Measurements from ENCODE around the gene ENOX1.

The ENOX1 gene

GRCh38 chr13:43731296-43731695, 55.5 kb downstream of the ENOX1 start:
- Histone ChIP-seq H3K9me3 (ENCODE audit: control insufficient read depth, insufficient read depth, low read length) (no peaks in the 10 kb centered on the region), H3K4me1 (ENCODE audit: control insufficient read depth, insufficient read depth, low read length) (no peaks in the 10 kb centered on the region), H3K9ac (ENCODE audit: low read depth, low read length) (no peak overlapping the region), H3K36me3 (ENCODE audit: control insufficient read depth, insufficient read depth, low read length) (no peaks in the 10 kb centered on the region), H3K27me3 (ENCODE audit: control insufficient read depth, insufficient read depth, low read length) (no peaks in the 10 kb centered on the region), H3K4me3 (ENCODE audit: low read depth, low read length) (no peak overlapping the region)

GRCh38 chr13:43730642-43731041, 56.1 kb downstream of the ENOX1 start:
- Histone ChIP-seq H3K36me3 (ENCODE audit: control insufficient read depth, insufficient read depth, low read length) (no peaks in the 10 kb centered on the region), H3K27me3 (ENCODE audit: control insufficient read depth, insufficient read depth, low read length) (no peaks in the 10 kb centered on the region), H3K4me1 (ENCODE audit: control insufficient read depth, insufficient read depth, low read length) (no peaks in the 10 kb centered on the region), H3K9ac (ENCODE audit: low read depth, low read length) (no peak overlapping the region), H3K4me3 (ENCODE audit: low read depth, low read length) (no peak overlapping the region), H3K9me3 (ENCODE audit: control insufficient read depth, insufficient read depth, low read length) (no peaks in the 10 kb centered on the region)

- H3K27me3 ChIP-seq (ENCODE audit: control insufficient read depth, insufficient read depth, low read length): no peaks in the 10 kb centered on the region
- H3K4me3 ChIP-seq (ENCODE audit: low read depth, low read length): no peak overlapping the region
- H3K9ac ChIP-seq (ENCODE audit: low read depth, low read length): no peak overlapping the region
- H3K4me1 ChIP-seq (ENCODE audit: control insufficient read depth, insufficient read depth, low read length): no peaks in the 10 kb centered on the region
- no peaks in the 10 kb centered on the region for H3K36me3 ChIP-seq (ENCODE audit: control insufficient read depth, insufficient read depth, low read length)
- no peaks in the 10 kb centered on the region for H3K9me3 ChIP-seq (ENCODE audit: control insufficient read depth, insufficient read depth, low read length)
These were observed 58.4 kb downstream of the ENOX1 start for GRCh38 chr13:43728421-43728820.

- H3K9me3 ChIP-seq (ENCODE audit: control insufficient read depth, insufficient read depth, low read length): no peaks in the 10 kb centered on the region
- H3K4me3 ChIP-seq (ENCODE audit: low read depth, low read length): no peak overlapping the region
- H3K36me3 ChIP-seq (ENCODE audit: control insufficient read depth, insufficient read depth, low read length): no peaks in the 10 kb centered on the region
- H3K4me1 ChIP-seq (ENCODE audit: control insufficient read depth, insufficient read depth, low read length): no peaks in the 10 kb centered on the region
- H3K9ac ChIP-seq (ENCODE audit: low read depth, low read length): no peak overlapping the region
- H3K27me3 ChIP-seq (ENCODE audit: control insufficient read depth, insufficient read depth, low read length): no peaks in the 10 kb centered on the region
These were observed 58.9 kb downstream of the ENOX1 start for GRCh38 chr13:43727856-43728255.

- no peak overlapping the region for H3K9ac ChIP-seq (ENCODE audit: low read depth, low read length)
- no peaks in the 10 kb centered on the region for H3K36me3 ChIP-seq (ENCODE audit: control insufficient read depth, insufficient read depth, low read length)
- no peaks in the 10 kb centered on the region for H3K9me3 ChIP-seq (ENCODE audit: control insufficient read depth, insufficient read depth, low read length)
- H3K4me3 ChIP-seq (ENCODE audit: low read depth, low read length): no peak overlapping the region
- H3K4me1 ChIP-seq (ENCODE audit: control insufficient read depth, insufficient read depth, low read length): no peaks in the 10 kb centered on the region
- no peaks in the 10 kb centered on the region for H3K27me3 ChIP-seq (ENCODE audit: control insufficient read depth, insufficient read depth, low read length)
These were observed 61.3 kb downstream of the ENOX1 start for GRCh38 chr13:43725460-43725859.

- H3K9ac ChIP-seq (ENCODE audit: low read depth, low read length): no peak overlapping the region
- H3K4me1 ChIP-seq (ENCODE audit: control insufficient read depth, insufficient read depth, low read length): no peaks in the 10 kb centered on the region
- no peaks in the 10 kb centered on the region for H3K36me3 ChIP-seq (ENCODE audit: control insufficient read depth, insufficient read depth, low read length)
- no peak overlapping the region for H3K4me3 ChIP-seq (ENCODE audit: low read depth, low read length)
- peaks cover 4% of the 10 kb centered on the region for H3K9me3 ChIP-seq (ENCODE audit: control insufficient read depth, insufficient read depth, low read length)
- no peaks in the 10 kb centered on the region for H3K27me3 ChIP-seq (ENCODE audit: control insufficient read depth, insufficient read depth, low read length)
These were observed 65.9 kb downstream of the ENOX1 start for GRCh38 chr13:43720780-43721397.

- no peaks in the 10 kb centered on the region for H3K36me3 ChIP-seq (ENCODE audit: control insufficient read depth, insufficient read depth, low read length)
- H3K9me3 ChIP-seq (ENCODE audit: control insufficient read depth, insufficient read depth, low read length): no peaks in the 10 kb centered on the region
- peaks cover 12% of the 10 kb centered on the region for H3K27me3 ChIP-seq (ENCODE audit: control insufficient read depth, insufficient read depth, low read length)
- no peak overlapping the region for H3K4me3 ChIP-seq (ENCODE audit: low read depth, low read length)
- peaks cover 5% of the 10 kb centered on the region for H3K4me1 ChIP-seq (ENCODE audit: control insufficient read depth, insufficient read depth, low read length)
- no peak overlapping the region for H3K9ac ChIP-seq (ENCODE audit: low read depth, low read length)
These were observed 88.0 kb downstream of the ENOX1 start for GRCh38 chr13:43698758-43699157.

- Histone ChIP-seq H3K27me3 (ENCODE audit: control insufficient read depth, insufficient read depth, low read length) (peaks cover 12% of the 10 kb centered on the region), H3K4me1 (ENCODE audit: control insufficient read depth, insufficient read depth, low read length) (peaks cover 11% of the 10 kb centered on the region), H3K9ac (ENCODE audit: low read depth, low read length) (no peak overlapping the region), H3K36me3 (ENCODE audit: control insufficient read depth, insufficient read depth, low read length) (no peaks in the 10 kb centered on the region), H3K9me3 (ENCODE audit: control insufficient read depth, insufficient read depth, low read length) (no peaks in the 10 kb centered on the region), H3K4me3 (ENCODE audit: low read depth, low read length) (no peak overlapping the region)
These were observed 88.8 kb downstream of the ENOX1 start for GRCh38 chr13:43698009-43698408.

- peaks cover 11% of the 10 kb centered on the region for H3K4me1 ChIP-seq (ENCODE audit: control insufficient read depth, insufficient read depth, low read length)
- H3K9me3 ChIP-seq (ENCODE audit: control insufficient read depth, insufficient read depth, low read length): no peaks in the 10 kb centered on the region
- H3K36me3 ChIP-seq (ENCODE audit: control insufficient read depth, insufficient read depth, low read length): no peaks in the 10 kb centered on the region
- peaks cover 12% of the 10 kb centered on the region for H3K27me3 ChIP-seq (ENCODE audit: control insufficient read depth, insufficient read depth, low read length)
- no peak overlapping the region for H3K9ac ChIP-seq (ENCODE audit: low read depth, low read length)
- H3K4me3 ChIP-seq (ENCODE audit: low read depth, low read length): no peak overlapping the region
These were observed 89.4 kb downstream of the ENOX1 start for GRCh38 chr13:43697323-43697722.

- Histone ChIP-seq H3K4me1 (ENCODE audit: control insufficient read depth, insufficient read depth, low read length) (peaks cover 11% of the 10 kb centered on the region), H3K4me3 (ENCODE audit: low read depth, low read length) (no peak overlapping the region), H3K36me3 (ENCODE audit: control insufficient read depth, insufficient read depth, low read length) (no peaks in the 10 kb centered on the region), H3K9ac (ENCODE audit: low read depth, low read length) (no peak overlapping the region), H3K27me3 (ENCODE audit: control insufficient read depth, insufficient read depth, low read length) (peaks cover 12% of the 10 kb centered on the region), H3K9me3 (ENCODE audit: control insufficient read depth, insufficient read depth, low read length) (no peaks in the 10 kb centered on the region)
These were observed 92.6 kb downstream of the ENOX1 start for GRCh38 chr13:43694146-43694664.

- H3K27me3 ChIP-seq (ENCODE audit: control insufficient read depth, insufficient read depth, low read length): peaks cover 12% of the 10 kb centered on the region
- no peak overlapping the region for H3K9ac ChIP-seq (ENCODE audit: low read depth, low read length)
- no peaks in the 10 kb centered on the region for H3K9me3 ChIP-seq (ENCODE audit: control insufficient read depth, insufficient read depth, low read length)
- H3K4me1 ChIP-seq (ENCODE audit: control insufficient read depth, insufficient read depth, low read length): peaks cover 11% of the 10 kb centered on the region
- H3K36me3 ChIP-seq (ENCODE audit: control insufficient read depth, insufficient read depth, low read length): no peaks in the 10 kb centered on the region
- H3K4me3 ChIP-seq (ENCODE audit: low read depth, low read length): no peak overlapping the region
These were observed 93.1 kb downstream of the ENOX1 start for GRCh38 chr13:43693639-43694038.

- Histone ChIP-seq H3K4me1 (ENCODE audit: control insufficient read depth, insufficient read depth, low read length) (peaks cover 2% of the 10 kb centered on the region), H3K36me3 (ENCODE audit: control insufficient read depth, insufficient read depth, low read length) (no peaks in the 10 kb centered on the region), H3K9ac (ENCODE audit: low read depth, low read length) (no peak overlapping the region), H3K9me3 (ENCODE audit: control insufficient read depth, insufficient read depth, low read length) (no peaks in the 10 kb centered on the region), H3K4me3 (ENCODE audit: low read depth, low read length) (no peak overlapping the region), H3K27me3 (ENCODE audit: control insufficient read depth, insufficient read depth, low read length) (no peaks in the 10 kb centered on the region)
These were observed 98.4 kb downstream of the ENOX1 start for GRCh38 chr13:43688227-43688907.
